ENCODE results near the gene DISC1. TPM values are rescaled to one million over a fixed set of nuclear protein-coding genes. Genes with fewer than 3 reads are reported as not detected.
A peak's percentile ranks its signal among the peaks of the same experiment; 100 is the strongest.

The DISC1 gene
- polyA plus RNA-seq, 1 donor from 2014 or later, result 0.84 TPM

DNA sequence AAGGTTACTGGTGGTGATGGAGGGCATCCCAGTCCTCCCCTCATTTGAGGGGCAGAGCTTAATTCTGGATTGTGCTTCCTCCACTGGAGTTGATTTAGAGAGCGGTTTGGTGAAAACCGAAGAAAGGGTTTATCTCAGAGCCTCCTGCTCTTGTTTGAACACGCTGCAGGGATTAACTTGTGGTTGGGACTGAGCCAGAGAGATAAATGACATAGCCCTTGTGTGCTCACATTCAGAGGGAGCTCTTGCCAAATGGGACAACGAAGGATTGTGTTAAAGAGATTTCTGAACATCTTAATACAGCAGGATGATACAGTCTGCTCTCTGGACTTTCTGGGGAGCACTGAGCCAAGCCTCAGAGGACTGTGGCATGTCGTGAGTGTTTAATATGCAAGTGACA, 308.2 kb downstream of the DISC1 start:
- TF ChIP-seq TAF1 (IDR thresholded peaks at IDR 0.05; ENCODE audit: low read depth), result no peak
- H3F3A ChIP-seq (ENCODE audit: insufficient read depth, low read length, poor library complexity, severe bottlenecking), result peaks cover 2% of the 10 kb centered on the region
- no peak overlapping the region for H3K27ac ChIP-seq (ENCODE audit: low read length)
- H3K9ac ChIP-seq (ENCODE audit: low read length), result no peak overlapping the region
- no peaks in the 10 kb centered on the region for H3K79me2 ChIP-seq (replicated peaks; ENCODE audit: insufficient read depth, low read length)
- no peaks in the 10 kb centered on the region for H4K20me1 ChIP-seq (ENCODE audit: insufficient read depth)
- H3K4me3 ChIP-seq (ENCODE audit: low read length), result no peak overlapping the region
- H2AFZ ChIP-seq (ENCODE audit: low read depth, low read length), result no peak overlapping the region
- no peaks in the 10 kb centered on the region for H3K9me2 ChIP-seq (ENCODE audit: insufficient read depth, low read length)
- no peaks in the 10 kb centered on the region for H3K36me3 ChIP-seq (ENCODE audit: insufficient read depth, low read length)
- H3K27me3 ChIP-seq (ENCODE audit: insufficient read depth, low read depth, low read length), result no peaks in the 10 kb centered on the region
- no peak overlapping the region for H3K4me2 ChIP-seq (ENCODE audit: low read length)
- no peaks in the 10 kb centered on the region for H3K9me3 ChIP-seq (ENCODE audit: low read length)

GRCh38 chr1:231935856-231936255, 309.3 kb downstream of the DISC1 start:
- no peaks in the 10 kb centered on the region for H4K20me1 ChIP-seq (ENCODE audit: insufficient read depth)
- no peak overlapping the region for H2AFZ ChIP-seq (ENCODE audit: low read depth, low read length)
- no peaks in the 10 kb centered on the region for H3K9me2 ChIP-seq (ENCODE audit: insufficient read depth, low read length)
- no peak overlapping the region for H3K9ac ChIP-seq (ENCODE audit: low read length)
- H3K27me3 ChIP-seq (ENCODE audit: insufficient read depth, low read depth, low read length), result no peaks in the 10 kb centered on the region
- no peaks in the 10 kb centered on the region for H3F3A ChIP-seq (ENCODE audit: insufficient read depth, low read length, poor library complexity, severe bottlenecking)
- no peak overlapping the region for H3K4me3 ChIP-seq (ENCODE audit: low read length)
- TF ChIP-seq, protein P1, sequence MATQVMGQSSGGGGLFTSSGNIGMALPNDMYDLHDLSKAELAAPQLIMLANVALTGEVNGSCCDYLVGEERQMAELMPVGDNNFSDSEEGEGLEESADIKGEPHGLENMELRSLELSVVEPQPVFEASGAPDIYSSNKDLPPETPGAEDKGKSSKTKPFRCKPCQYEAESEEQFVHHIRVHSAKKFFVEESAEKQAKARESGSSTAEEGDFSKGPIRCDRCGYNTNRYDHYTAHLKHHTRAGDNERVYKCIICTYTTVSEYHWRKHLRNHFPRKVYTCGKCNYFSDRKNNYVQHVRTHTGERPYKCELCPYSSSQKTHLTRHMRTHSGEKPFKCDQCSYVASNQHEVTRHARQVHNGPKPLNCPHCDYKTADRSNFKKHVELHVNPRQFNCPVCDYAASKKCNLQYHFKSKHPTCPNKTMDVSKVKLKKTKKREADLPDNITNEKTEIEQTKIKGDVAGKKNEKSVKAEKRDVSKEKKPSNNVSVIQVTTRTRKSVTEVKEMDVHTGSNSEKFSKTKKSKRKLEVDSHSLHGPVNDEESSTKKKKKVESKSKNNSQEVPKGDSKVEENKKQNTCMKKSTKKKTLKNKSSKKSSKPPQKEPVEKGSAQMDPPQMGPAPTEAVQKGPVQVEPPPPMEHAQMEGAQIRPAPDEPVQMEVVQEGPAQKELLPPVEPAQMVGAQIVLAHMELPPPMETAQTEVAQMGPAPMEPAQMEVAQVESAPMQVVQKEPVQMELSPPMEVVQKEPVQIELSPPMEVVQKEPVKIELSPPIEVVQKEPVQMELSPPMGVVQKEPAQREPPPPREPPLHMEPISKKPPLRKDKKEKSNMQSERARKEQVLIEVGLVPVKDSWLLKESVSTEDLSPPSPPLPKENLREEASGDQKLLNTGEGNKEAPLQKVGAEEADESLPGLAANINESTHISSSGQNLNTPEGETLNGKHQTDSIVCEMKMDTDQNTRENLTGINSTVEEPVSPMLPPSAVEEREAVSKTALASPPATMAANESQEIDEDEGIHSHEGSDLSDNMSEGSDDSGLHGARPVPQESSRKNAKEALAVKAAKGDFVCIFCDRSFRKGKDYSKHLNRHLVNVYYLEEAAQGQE (IDR thresholded peaks at IDR 0.05; ENCODE audit: borderline replicate concordance), result no peak
- no peak for TF ChIP-seq MXI1 (conservative IDR thresholded peaks at IDR 0.05; ENCODE audit: poor library complexity, severe bottlenecking)
- no peaks in the 10 kb centered on the region for H3K36me3 ChIP-seq (ENCODE audit: insufficient read depth, low read length)
- no peaks in the 10 kb centered on the region for H3K9me3 ChIP-seq (ENCODE audit: low read length)
- no peak overlapping the region for H3K4me2 ChIP-seq (ENCODE audit: low read length)
- no peak overlapping the region for H3K27ac ChIP-seq (ENCODE audit: low read length)
- H3K79me2 ChIP-seq (replicated peaks; ENCODE audit: insufficient read depth, low read length), result no peaks in the 10 kb centered on the region

GRCh38 chr1:231936983-231937775, 310.6 kb downstream of the DISC1 start:
- no peaks in the 10 kb centered on the region for H4K20me1 ChIP-seq (ENCODE audit: insufficient read depth)
- no peaks in the 10 kb centered on the region for H3K9me3 ChIP-seq (ENCODE audit: low read length)
- no peak overlapping the region for H2AFZ ChIP-seq (ENCODE audit: low read depth, low read length)
- H3K4me2 ChIP-seq (ENCODE audit: low read length), result peak overlapping the region; percentile 37
- no peaks in the 10 kb centered on the region for H3K27me3 ChIP-seq (ENCODE audit: insufficient read depth, low read depth, low read length)
- TF ChIP-seq EP300 (conservative IDR thresholded peaks at IDR 0.05; ENCODE audit: poor library complexity, severe bottlenecking) (no peak), EZH2 (IDR thresholded peaks at IDR 0.05; ENCODE audit: borderline replicate concordance, insufficient read depth, low read length, poor library complexity, severe bottlenecking) (no peak), CTCF (IDR thresholded peaks at IDR 0.05; ENCODE audit: poor library complexity, severe bottlenecking) (no peak), TAF1 (IDR thresholded peaks at IDR 0.05; ENCODE audit: low read depth) (no peak), MXI1 (conservative IDR thresholded peaks at IDR 0.05; ENCODE audit: poor library complexity, severe bottlenecking) (no peak), RAD21 (conservative IDR thresholded peaks at IDR 0.05) (no peak), SMC3 (conservative IDR thresholded peaks at IDR 0.05; ENCODE audit: poor library complexity) (no peak), POLR2AphosphoS5 (IDR thresholded peaks at IDR 0.05) (no peak)
- TF ChIP-seq, protein P1 (IDR thresholded peaks at IDR 0.05; ENCODE audit: borderline replicate concordance), result no peak
- no peak overlapping the region for H3K27ac ChIP-seq (ENCODE audit: low read length)
- H3K36me3 ChIP-seq (ENCODE audit: insufficient read depth, low read length), result no peaks in the 10 kb centered on the region
- no peak overlapping the region for H3K9ac ChIP-seq (ENCODE audit: low read length)
- no peaks in the 10 kb centered on the region for H3K79me2 ChIP-seq (replicated peaks; ENCODE audit: insufficient read depth, low read length)
- no peak overlapping the region for H3K4me3 ChIP-seq (ENCODE audit: low read length)
- no peaks in the 10 kb centered on the region for H3F3A ChIP-seq (ENCODE audit: insufficient read depth, low read length, poor library complexity, severe bottlenecking)
- H3K9me2 ChIP-seq (ENCODE audit: insufficient read depth, low read length), result no peaks in the 10 kb centered on the region

Measured in neural cell (in vitro differentiated cells).